SK-N-MC (cell line): ENCODE results near the gene SLC9A5.

Experiments used
- EZH2 ChIP-seq: fragments of 200-600 bp; sonication (generic); IDR thresholded peaks from one replicate; pipeline ENCODE4 v1.6.1; 2017; ENCODE audit warnings: antibody characterized with exemption
- POLR2AphosphoS5 ChIP-seq: IDR thresholded peaks from 2 replicates; pipeline ENCODE4 v1.6.1; 2012; ENCODE audit warnings: mild to moderate bottlenecking, low read depth, low read length, borderline replicate concordance

DNA sequence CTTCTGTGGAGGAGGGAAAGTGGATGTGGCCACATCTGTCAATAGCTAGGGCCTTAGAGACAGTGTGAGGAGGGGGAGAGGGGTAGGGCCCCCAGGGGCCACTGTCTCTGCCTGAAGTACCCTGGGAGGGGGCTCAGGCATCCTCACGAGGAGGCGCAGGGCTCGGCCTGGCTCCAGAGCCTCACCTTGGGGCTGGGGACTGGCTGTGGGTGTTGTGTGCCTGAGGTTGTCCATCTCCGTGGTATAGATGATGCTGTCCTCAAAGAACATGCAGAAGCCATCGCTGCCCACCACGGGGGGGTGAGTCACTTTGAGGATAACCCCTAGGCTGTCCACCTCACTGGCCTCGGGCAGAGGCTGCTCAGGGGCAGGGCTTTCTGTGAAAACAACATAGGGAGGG lies 42.7 kb downstream of the SLC9A5 start:
- TF ChIP-seq POLR2AphosphoS5 (no peak), EZH2 (no peak)
